SK-N-SH (cell line): Measurements from ENCODE around the gene HCRTR2. TPM values are rescaled to one million over a fixed set of nuclear protein-coding genes. Genes with fewer than 3 reads are reported as not detected.
"Not testable (repeated sequence)": the region's sequence is repeated elsewhere in the genome, so short reads cannot be mapped to it uniquely, and the experiment has no call there.

Experiments
- CTCF ChIA-PET: fragments of 300-600, 350-600 bp; formaldehyde crosslinking; extraction: SDS; loops from one replicate; lab custom pipeline; 2021; lab: Yijun Ruan, JAX
- POLR2A ChIA-PET: fragments of 350-600 bp; sonication (Branson Sonifier 250); formaldehyde crosslinking; extraction: SDS; loops from one replicate; lab custom pipeline; 2020; ENCODE audit warnings: antibody characterized with exemption, inconsistent platforms; lab: Yijun Ruan, JAX
- DNase-seq: peaks from one replicate; pipeline ENCODE4 v3.0.0; 2012
- H2AFZ ChIP-seq: fragments of 200-600 bp; sonication (generic); 2 replicates; pipeline ENCODE4 v1.8.1; 2016; ENCODE audit warnings: antibody characterized with exemption, mild to moderate bottlenecking, low read depth
- H3F3A ChIP-seq: fragments of 200-600 bp; sonication (generic); replicated peaks from 2 replicates; pipeline ENCODE3; 2016; ENCODE audit warnings: antibody characterized with exemption, mild to moderate bottlenecking; ENCODE audit not compliant: insufficient read depth
- H3K27ac ChIP-seq, 2 experiments: fragments of 200-500 bp in 1 of 2; fragments of 200-600 bp in 1 of 2; sonication (Bioruptor generic) in 1 of 2; sonication (generic), shearing (Covaris generic) in 1 of 2; 2 replicates each; pipeline versions ENCODE4 v1.5.1 to v1.6.1; 2014 to 2016; ENCODE audit warnings: low read depth in 2 of 2, inconsistent platforms in 1 of 2, low read length in 1 of 2, mild to moderate bottlenecking in 1 of 2, mixed read lengths in 1 of 2
- H3K27me3 ChIP-seq: fragments of 200-600 bp; sonication (generic), shearing (Covaris generic); 2 replicates; pipeline ENCODE4 v1.6.1; 2016; ENCODE audit warnings: mixed run types; ENCODE audit not compliant: insufficient read depth
- H3K36me3 ChIP-seq, 2 experiments: fragments of 200-500 bp in 1 of 2; fragments of 200-600 bp in 1 of 2; sonication (Bioruptor generic) in 1 of 2; sonication (generic) in 1 of 2; replicated peaks in 1 of 2; 2 replicates each; pipeline versions ENCODE3 to v1.5.1; 2014 to 2016; ENCODE audit warnings: low read length in 1 of 2, mild to moderate bottlenecking in 1 of 2; ENCODE audit not compliant: insufficient read depth in 2 of 2, control insufficient read depth in 1 of 2
- H3K4me1 ChIP-seq, 2 experiments: fragments of 200-500 bp in 1 of 2; fragments of 200-600 bp in 1 of 2; sonication (Bioruptor generic) in 1 of 2; sonication (generic), shearing (Covaris generic) in 1 of 2; 2 replicates each; pipeline versions ENCODE4 v1.5.1 to v1.6.1; 2014 to 2016; ENCODE audit warnings: low read depth in 1 of 2, low read length in 1 of 2, mixed run types in 1 of 2; ENCODE audit not compliant: insufficient read depth in 2 of 2, control insufficient read depth in 1 of 2
- H3K4me2 ChIP-seq: fragments of 200-600 bp; sonication (generic), shearing (Covaris generic); 2 replicates; pipeline ENCODE4 v1.6.1; 2017; ENCODE audit warnings: mixed run types
- H3K4me3 ChIP-seq, 2 experiments: fragments of 200-500 bp in 1 of 2; fragments of 200-600 bp in 1 of 2; sonication (Bioruptor generic) in 1 of 2; sonication (generic), shearing (Covaris generic) in 1 of 2; 2 replicates each; pipeline versions ENCODE4 v1.5.1 to v1.8.1; 2014 to 2016; ENCODE audit warnings: low read depth in 2 of 2, inconsistent platforms in 1 of 2, low read length in 1 of 2, mild to moderate bottlenecking in 1 of 2, mixed read lengths in 1 of 2, moderate library complexity in 1 of 2
- H3K79me2 ChIP-seq: fragments of 200-600 bp; sonication (generic); 2 replicates; pipeline ENCODE4 v1.8.1; 2017; ENCODE audit warnings: mild to moderate bottlenecking; ENCODE audit not compliant: insufficient read depth
- H3K9ac ChIP-seq: fragments of 200-600 bp; sonication (generic); 2 replicates; pipeline ENCODE4 v1.6.1; 2017; ENCODE audit warnings: mixed run types
- H3K9me2 ChIP-seq: fragments of 200-600 bp; sonication (generic); 2 replicates; pipeline ENCODE4 v1.6.1; 2017; ENCODE audit warnings: mixed run types
- H3K9me3 ChIP-seq: fragments of 200-600 bp; sonication (generic); 2 replicates; pipeline ENCODE4 v1.6.1; 2017; ENCODE audit warnings: mixed run types, mild to moderate bottlenecking, moderate library complexity
- H4K20me1 ChIP-seq: fragments of 200-600 bp; sonication (generic); 2 replicates; pipeline ENCODE4 v1.6.1; 2017; ENCODE audit warnings: mild to moderate bottlenecking, mixed run types; ENCODE audit not compliant: insufficient read depth
- ELF1 ChIP-seq: IDR thresholded peaks from 2 replicates; pipeline ENCODE4 v1.4.0; 2012
- MAX ChIP-seq: IDR thresholded peaks from 2 replicates; pipeline ENCODE4 v1.4.0; 2012; ENCODE audit warnings: low read depth
- RXRA ChIP-seq: IDR thresholded peaks from 2 replicates; pipeline ENCODE4 v1.4.0; 2012; ENCODE audit warnings: low read depth, mild to moderate bottlenecking, borderline replicate concordance
- ZBTB33 ChIP-seq: IDR thresholded peaks from 2 replicates; pipeline ENCODE4 v1.4.0; 2012; ENCODE audit warnings: low read depth, borderline replicate concordance
- WGBS: methylation state at CpG from one replicate; pipeline ENCODE4 v1.1.6; 2017; ENCODE audit warnings: low lambda C conversion rate; 5-methylcytosine and 5-hydroxymethylcytosine counted together
- polyA plus RNA-seq, 3 experiments: library from polyadenylated mRNA; depleted of rRNA; stranded (reverse); fragments of >200 nt; gene quantifications; 2 replicates each; pipeline ENCODE4 v1.2.3, GENCODE V29; 2012
- TF ChIP-seq, protein P1 (sequence below): fragments of 200-600 bp; sonication (generic); IDR thresholded peaks from 2 replicates; pipeline ENCODE4 v1.6.1; 2017; ENCODE audit warnings: antibody characterized with exemption, mild to moderate bottlenecking, moderate library complexity

The HCRTR2 gene
- polyA plus RNA-seq, 1 of the 3 experiments (the other 2 are of a cell fraction): not detected

GRCh38 chr6:55142610-55143009 lies 31.7 kb upstream of the HCRTR2 start:
- no peaks in the 10 kb centered on the region for H3K4me1 ChIP-seq
- H3K79me2 ChIP-seq: no peaks in the 10 kb centered on the region
- H3K27ac ChIP-seq: no peak overlapping the region
- no peak overlapping the region for H3K4me2 ChIP-seq
- H3K4me3 ChIP-seq: no peak overlapping the region
- ChIA-PET POLR2A (no interaction called here), CTCF (no interaction called here)
- H4K20me1 ChIP-seq: no peaks in the 10 kb centered on the region
- H3K9ac ChIP-seq: no peak overlapping the region
- TF ChIP-seq ELF1: no peak
- H3K9me2 ChIP-seq: no peaks in the 10 kb centered on the region
- DNase-seq: no peak
- H2AFZ ChIP-seq: no peak overlapping the region
- 2% methylated on average over 2 of the region's 2 CpGs for WGBS
- H3K36me3 ChIP-seq: no peaks in the 10 kb centered on the region
- H3K9me3 ChIP-seq: no peaks in the 10 kb centered on the region
- H3F3A ChIP-seq: no peaks in the 10 kb centered on the region
- no peaks in the 10 kb centered on the region for H3K27me3 ChIP-seq

DNA sequence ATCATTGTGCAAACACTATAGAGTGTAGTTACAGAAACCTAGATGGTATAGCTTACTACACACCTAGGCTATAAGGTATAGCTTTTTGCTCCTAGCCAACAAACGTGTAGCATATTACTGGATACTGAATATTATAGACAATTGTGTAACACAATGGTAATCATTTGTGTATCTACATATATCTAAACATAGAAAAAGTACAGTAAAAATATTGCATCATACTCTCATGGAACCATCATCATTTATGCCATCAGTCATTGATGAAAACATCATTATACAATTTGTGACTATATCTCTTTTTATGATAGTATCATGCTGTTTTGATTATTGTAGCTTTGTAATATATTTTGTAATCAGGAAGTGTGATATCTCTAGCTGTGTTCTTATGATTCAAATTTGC lies 21.0 kb upstream of the HCRTR2 start:
- TF ChIP-seq, protein P1, sequence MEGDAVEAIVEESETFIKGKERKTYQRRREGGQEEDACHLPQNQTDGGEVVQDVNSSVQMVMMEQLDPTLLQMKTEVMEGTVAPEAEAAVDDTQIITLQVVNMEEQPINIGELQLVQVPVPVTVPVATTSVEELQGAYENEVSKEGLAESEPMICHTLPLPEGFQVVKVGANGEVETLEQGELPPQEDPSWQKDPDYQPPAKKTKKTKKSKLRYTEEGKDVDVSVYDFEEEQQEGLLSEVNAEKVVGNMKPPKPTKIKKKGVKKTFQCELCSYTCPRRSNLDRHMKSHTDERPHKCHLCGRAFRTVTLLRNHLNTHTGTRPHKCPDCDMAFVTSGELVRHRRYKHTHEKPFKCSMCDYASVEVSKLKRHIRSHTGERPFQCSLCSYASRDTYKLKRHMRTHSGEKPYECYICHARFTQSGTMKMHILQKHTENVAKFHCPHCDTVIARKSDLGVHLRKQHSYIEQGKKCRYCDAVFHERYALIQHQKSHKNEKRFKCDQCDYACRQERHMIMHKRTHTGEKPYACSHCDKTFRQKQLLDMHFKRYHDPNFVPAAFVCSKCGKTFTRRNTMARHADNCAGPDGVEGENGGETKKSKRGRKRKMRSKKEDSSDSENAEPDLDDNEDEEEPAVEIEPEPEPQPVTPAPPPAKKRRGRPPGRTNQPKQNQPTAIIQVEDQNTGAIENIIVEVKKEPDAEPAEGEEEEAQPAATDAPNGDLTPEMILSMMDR: no peak
- TF ChIP-seq RXRA (no peak), MAX (no peak), ZBTB33 (no peak)
- Histone ChIP-seq H3K4me3 (no peak overlapping the region), H3K4me2 (no peak overlapping the region), H2AFZ (no peak overlapping the region), H4K20me1 (no peaks in the 10 kb centered on the region), H3K9me2 (no peaks in the 10 kb centered on the region), H3K36me3 (no peaks in the 10 kb centered on the region), H3F3A (no peaks in the 10 kb centered on the region), H3K27ac (no peak overlapping the region), H3K79me2 (no peaks in the 10 kb centered on the region), H3K9ac (no peak overlapping the region), H3K27me3 (no peaks in the 10 kb centered on the region), H3K9me3 (no peaks in the 10 kb centered on the region), H3K4me1 (no peaks in the 10 kb centered on the region)
- no peak for DNase-seq
- POLR2A ChIA-PET: no interaction called here
- CTCF ChIA-PET: no interaction called here
- 0% methylated on average over 1 of the region's 1 CpG for WGBS

- H3K79me2 ChIP-seq, H3F3A ChIP-seq, H3K36me3 ChIP-seq, H4K20me1 ChIP-seq, POLR2A ChIA-PET, H3K4me2 ChIP-seq, H3K4me1 ChIP-seq, H2AFZ ChIP-seq, H3K27ac ChIP-seq, H3K9me2 ChIP-seq, H3K9ac ChIP-seq, H3K27me3 ChIP-seq, CTCF ChIA-PET, H3K9me3 ChIP-seq, DNase-seq, H3K4me3 ChIP-seq: not testable (repeated sequence)
- 3% methylated on average over 7 of the region's 9 CpGs for WGBS
Measured at GRCh38 chr6:55158784-55159183, 15.5 kb upstream of the HCRTR2 start.
